Activated CD8-positive, alpha-beta memory T cell treated with anti-CD3 and anti-CD28 coated beads for 36 hours (primary cell): ENCODE data around the gene KIF7. TPM values are rescaled to one million over a fixed set of nuclear protein-coding genes. Genes with fewer than 3 reads are reported as not detected.

Experiments used
- CTCF ChIA-PET: fragments of 350-600 bp; sonication (Branson Sonifier 250); formaldehyde crosslinking; loops from one replicate; lab custom pipeline; 2021; ENCODE audit warnings: antibody characterized with exemption; lab: Charles Lee
- POLR2A ChIA-PET: fragments of 350-600 bp; sonication (Branson Sonifier 250); formaldehyde crosslinking; loops from one replicate; lab custom pipeline; 2021; ENCODE audit warnings: antibody characterized with exemption; lab: Charles Lee
- total RNA-seq, 2 experiments: library from RNA; stranded (reverse); gene quantifications; one replicate each; pipeline ENCODE4 v1.2.3, GENCODE V29; 2021

KIF7 gene
- total RNA-seq, 2 experiments from 2014 or later: 3.4 to 3.5 TPM

GRCh38 chr15:89672221-89673164 lies 17.2 kb upstream of the KIF7 start:
- POLR2A ChIA-PET: no interaction called here
- CTCF ChIA-PET: no interaction called here

DNA sequence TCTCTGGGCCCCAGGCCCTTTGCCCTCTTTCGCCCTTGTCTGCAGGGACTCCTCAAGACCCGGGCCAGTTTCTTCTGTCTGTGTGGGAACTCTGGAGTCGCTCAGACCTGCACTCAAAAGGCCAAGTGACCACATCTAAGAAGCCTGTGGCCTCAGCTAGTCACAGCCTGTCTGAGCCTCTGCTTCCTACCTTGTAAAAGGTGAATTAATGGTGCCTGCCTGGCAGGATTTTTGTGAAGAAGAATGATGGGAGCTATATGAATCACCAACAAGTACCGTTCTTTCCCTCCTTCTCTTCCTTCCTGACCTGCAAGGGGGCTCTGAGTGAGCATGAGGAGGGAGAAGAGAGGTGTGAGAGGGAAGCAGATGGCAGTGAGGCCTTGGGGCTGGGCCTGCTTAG lies 16.4 kb upstream of the KIF7 start:
- ChIA-PET POLR2A (no interaction called here), CTCF (no interaction called here)

DNA sequence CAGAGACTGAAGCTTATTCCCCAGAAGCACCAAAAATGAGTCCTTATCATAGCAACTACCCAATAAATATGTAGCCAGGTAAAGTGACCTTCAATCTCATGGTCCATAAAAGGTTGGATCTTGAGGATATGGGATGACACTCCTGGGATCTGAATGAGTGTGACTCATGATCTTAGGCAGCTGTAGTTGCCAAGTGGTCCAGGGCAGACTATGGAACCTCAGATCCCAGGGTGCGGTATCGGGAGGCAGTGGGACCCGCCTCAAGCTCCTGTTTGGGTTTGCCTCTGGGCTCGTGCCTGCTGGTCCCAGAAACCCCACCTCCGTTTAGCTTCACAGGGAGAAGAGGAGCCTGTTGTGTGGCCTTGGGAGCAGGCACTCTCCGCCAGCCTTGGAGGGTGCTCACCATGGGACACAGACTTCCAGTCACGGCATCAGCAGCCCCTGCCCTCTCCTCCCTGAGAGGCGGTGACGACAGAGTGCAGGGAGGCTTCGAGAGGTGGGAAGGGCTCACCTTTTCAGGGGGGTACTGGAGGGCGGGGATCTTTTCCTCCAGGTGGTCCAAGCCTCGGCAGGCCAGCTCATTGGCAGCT lies 15.8 kb upstream of the KIF7 start:
- ChIA-PET CTCF (no interaction called here), POLR2A (no interaction called here)

DNA sequence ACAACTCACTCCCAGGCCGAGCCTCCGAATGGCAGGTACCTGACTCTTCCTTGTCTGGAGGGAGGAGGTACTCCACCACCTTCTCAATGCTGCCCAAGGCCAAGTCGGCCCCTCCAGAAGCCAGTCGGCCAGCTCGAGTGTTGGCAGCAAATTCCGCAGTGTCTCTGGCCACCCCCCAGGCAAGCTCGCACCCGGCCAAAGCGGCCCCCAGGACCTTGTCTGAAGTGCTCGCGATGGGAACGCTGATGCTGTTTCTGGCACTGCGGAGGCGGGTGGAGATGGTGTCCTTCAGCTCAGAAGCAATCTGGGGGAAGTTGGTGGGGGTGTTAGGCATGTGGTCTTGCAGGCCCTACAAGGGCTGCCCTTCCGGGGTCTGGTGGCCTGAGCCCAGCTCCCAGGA lies 14.7 kb upstream of the KIF7 start:
- ChIA-PET POLR2A (no interaction called here), CTCF (no interaction called here)

GRCh38 chr15:89669309-89669865 lies 14.1 kb upstream of the KIF7 start:
- POLR2A ChIA-PET: no interaction called here

GRCh38 chr15:89668171-89668570 lies 12.9 kb upstream of the KIF7 start:
- ChIA-PET POLR2A (no interaction called here), CTCF (no interaction called here)

More at GRCh38 chr15:89669309-89669865, 14.1 kb upstream of the KIF7 start:
- CTCF ChIA-PET: no interaction called here

- CTCF ChIA-PET: no interaction called here
- POLR2A ChIA-PET: no interaction called here
Observed at GRCh38 chr15:89667706-89667960, 12.4 kb upstream of the KIF7 start.

DNA sequence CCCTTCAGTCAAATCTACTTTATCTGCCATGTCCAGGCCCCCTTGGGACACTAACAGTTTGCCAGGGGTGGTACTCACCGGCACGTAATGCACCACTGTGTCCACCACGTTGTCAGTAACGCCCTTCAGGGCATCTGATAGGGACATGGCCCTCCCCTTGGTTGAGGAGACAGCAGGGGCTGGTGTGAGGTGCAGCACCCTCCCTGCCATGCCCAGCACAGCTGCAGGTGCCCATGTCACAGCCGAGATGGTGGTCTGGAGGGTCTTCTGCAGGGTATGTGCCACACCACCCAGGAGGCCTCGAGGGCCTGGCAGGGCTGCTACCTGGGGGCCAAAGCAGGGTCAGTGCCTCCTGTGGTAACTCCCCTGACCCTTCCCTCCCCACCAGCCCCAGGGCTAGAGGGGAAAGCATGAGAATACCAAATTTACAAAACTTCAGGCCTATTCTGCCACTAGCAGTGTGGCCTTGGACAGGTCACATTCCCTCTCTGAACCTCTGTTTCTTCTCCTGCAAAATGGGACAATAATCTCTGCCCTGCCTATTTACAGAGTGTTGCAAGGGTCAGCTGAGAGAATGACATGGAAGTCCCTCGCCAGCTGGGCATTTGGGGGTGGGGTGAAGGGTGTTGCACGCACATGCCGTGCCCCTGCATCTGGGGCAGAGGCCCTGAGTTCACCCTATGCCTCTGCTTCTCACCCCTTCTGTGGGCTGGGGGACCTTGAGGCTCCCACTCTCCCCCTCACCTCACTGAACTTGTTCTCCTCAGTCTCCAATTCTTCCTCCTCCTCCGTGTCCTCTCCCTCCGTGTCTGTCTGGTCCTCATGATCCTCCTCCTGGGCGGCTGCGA lies 11.8 kb upstream of the KIF7 start:
- POLR2A ChIA-PET: no interaction called here

DNA sequence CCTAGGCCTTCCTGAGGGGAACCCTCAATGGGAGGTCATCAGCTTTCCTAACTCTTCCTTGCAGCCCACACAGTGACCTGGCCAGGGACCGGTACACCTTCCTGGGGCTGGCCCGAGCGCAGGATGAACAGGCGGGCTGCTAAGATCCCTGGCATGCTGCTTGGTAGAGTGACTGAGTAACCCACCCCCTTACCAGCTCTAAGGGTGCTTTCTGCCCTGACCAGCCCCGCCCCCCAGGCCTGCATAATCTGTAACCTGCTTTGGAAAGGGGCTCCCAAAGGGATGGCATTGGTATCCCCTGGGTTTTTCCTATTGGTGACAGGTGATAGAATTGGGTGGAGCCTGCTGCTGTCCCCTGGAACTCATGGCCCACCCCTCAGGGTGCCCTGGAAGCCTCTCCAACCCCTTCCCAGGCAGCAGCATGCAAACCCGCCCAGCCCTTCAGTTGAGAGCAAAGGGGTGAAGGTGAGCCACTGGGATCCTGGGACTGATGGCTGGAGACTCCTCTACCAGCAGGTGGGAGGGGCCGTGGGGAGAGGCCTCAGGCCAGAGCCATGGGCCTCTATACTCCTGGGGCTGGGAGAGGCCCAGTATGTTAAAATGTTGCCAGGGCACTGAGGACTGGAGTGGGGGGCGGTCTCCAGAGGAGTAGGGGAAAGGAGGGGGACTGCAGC lies 11.1 kb upstream of the KIF7 start:
- POLR2A ChIA-PET: no interaction called here
- CTCF ChIA-PET: no interaction called here

More for the DNA sequence above, 11.8 kb upstream of the KIF7 start:
- CTCF ChIA-PET: no interaction called here

DNA sequence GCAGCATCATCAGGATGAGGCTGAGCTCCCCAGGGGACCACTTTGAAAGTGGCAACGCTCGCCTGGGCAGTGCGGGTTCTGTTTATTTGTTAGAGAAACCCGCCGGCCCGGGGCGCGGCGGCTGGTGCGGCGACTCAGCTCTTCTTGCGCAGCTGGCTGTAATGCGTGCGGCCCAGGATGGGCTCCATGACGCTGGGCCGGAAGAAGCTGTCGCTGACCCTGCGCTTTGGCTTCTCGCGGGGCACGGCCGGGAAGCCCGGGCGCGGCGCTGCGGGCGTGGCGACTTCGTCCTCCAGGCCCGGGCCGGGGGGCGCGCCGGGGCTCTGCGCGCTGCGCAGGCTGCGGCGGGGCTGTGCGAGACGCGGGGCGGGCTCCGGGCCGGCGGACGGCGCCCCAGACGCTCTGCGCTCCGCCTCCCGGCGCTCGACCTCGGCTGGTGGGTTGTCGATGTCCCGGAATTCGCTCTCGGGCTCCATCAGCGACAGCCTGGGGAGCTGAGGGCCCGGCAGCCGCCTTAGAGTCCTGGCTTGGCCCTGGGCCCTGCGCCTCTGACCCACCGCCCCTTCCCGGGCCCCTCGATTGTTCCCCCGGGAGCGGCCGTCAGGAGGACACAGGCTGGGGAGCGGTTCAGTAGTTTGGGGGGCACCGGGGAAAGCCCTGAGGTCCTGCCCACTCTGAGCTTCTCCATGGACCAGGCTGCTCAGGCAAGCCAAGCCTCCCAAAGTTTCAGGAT lies 10.3 kb upstream of the KIF7 start:
- ChIA-PET CTCF (no interaction called here), POLR2A (no interaction called here)

GRCh38 chr15:89664441-89665350 lies 9.4 kb upstream of the KIF7 start:
- ChIA-PET CTCF (interaction anchor here (0.6 kb wide), 1 partner anchor 9 kb away, joined by 3 read pairs; no protein-coding TSS in a partner anchor), POLR2A (no interaction called here)

GRCh38 chr15:89662893-89663626 lies 7.8 kb upstream of the KIF7 start:
- CTCF ChIA-PET: no interaction called here
- POLR2A ChIA-PET: no interaction called here

DNA sequence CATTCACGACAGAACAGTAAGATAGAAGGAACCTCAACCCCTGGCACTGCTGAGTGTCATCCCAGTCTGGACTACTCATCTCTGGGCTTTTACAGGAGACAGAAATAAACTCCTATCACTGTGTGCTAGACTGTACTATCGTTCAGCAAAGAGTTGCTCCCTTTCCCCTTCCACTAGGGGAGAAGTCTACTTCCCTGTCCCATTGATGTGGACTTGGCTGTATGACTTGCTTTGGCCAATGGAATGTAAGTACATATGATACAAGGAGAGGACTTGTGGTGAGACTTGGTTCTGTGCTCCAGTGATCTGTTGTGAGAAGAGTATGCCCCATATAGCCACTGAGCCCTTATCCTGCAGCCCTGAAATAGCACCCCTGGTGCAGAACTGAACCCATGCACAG lies 5.3 kb upstream of the KIF7 start:
- ChIA-PET POLR2A (no interaction called here), CTCF (no interaction called here)

GRCh38 chr15:89659295-89659694 lies 4.0 kb upstream of the KIF7 start:
- POLR2A ChIA-PET: no interaction called here
- CTCF ChIA-PET: interaction anchor here (0.8 kb wide), 1 partner anchor 12 kb away, joined by 3 read pairs; no protein-coding TSS in a partner anchor

- ChIA-PET POLR2A (no interaction called here), CTCF (no interaction called here)
Observed at GRCh38 chr15:89657686-89658200, 2.5 kb upstream of the KIF7 start.

DNA sequence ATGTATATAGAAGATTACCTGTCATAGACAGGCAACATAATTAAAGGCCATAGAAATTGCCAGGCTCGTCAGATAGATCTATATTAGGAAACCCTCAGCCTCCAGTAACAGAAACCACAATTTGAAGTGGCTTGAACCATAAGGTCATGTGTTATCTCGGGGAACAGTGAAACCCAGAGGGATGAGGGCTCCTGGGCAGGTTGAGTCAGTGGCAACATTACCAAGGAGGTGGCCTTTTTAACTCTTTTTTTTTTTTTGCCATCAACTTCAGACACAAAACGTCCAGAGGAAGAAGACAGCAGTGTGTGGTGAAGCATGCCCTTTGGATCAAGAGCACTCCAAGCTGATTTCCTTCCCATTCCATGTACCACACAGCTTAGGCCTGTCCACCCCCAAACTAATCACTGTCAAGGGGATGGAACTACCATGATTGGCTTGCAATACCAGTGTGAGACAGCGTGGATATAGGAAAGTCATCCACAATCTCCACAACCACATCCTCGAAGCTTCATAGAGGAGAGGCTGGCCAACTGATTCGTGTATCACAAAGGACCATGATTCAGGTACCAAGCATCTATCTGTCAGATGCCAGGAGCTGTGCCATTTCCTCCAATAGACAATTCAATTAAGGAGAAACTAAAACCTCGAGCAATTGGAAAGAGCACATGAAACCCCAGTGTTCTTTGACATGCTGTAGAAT lies 999 bp upstream of the KIF7 start:
- POLR2A ChIA-PET: no interaction called here

More for the DNA sequence above, 999 bp upstream of the KIF7 start:
- CTCF ChIA-PET: no interaction called here
